DMS53 (cell line): ENCODE measurements around the gene DHRS7.

Source experiments
- DNase-seq: peaks from one replicate; lab custom pipeline; 2025; lab: John Stamatoyannopoulos, UW

DHRS7 gene, protein sequence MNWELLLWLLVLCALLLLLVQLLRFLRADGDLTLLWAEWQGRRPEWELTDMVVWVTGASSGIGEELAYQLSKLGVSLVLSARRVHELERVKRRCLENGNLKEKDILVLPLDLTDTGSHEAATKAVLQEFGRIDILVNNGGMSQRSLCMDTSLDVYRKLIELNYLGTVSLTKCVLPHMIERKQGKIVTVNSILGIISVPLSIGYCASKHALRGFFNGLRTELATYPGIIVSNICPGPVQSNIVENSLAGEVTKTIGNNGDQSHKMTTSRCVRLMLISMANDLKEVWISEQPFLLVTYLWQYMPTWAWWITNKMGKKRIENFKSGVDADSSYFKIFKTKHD

GRCh38 chr14:60164712-60165546 is at the start of gene DHRS7:
TSS of gene DHRS7 (minus strand) at chr14:60165398. CDS start at chr14:60165309, 89 bp downstream.
- peak; percentile 90 for DNase-seq

- no peak for DNase-seq
Observed at GRCh38 chr14:60214415-60215126, 49.4 kb upstream of the DHRS7 start.

DNA sequence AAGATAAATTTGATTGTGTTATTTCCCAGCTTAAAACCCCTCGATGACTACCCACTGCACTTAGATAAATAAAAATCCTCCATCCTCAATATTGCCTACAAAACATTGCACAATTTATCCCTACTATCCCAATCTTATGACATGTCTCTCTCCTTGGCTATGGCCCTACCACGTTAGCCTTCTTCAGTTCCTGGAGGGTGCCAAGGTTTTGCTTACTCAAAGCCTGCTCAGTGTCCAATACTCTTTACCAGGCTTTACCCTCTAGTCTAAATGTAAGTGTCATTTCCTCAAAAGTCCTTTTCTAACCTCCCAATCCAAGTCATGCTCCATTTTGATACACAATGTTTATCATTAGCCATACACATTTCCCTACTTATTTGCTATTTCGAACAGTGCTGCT is 48.8 kb upstream of the DHRS7 start:
- no peak for DNase-seq

DNA sequence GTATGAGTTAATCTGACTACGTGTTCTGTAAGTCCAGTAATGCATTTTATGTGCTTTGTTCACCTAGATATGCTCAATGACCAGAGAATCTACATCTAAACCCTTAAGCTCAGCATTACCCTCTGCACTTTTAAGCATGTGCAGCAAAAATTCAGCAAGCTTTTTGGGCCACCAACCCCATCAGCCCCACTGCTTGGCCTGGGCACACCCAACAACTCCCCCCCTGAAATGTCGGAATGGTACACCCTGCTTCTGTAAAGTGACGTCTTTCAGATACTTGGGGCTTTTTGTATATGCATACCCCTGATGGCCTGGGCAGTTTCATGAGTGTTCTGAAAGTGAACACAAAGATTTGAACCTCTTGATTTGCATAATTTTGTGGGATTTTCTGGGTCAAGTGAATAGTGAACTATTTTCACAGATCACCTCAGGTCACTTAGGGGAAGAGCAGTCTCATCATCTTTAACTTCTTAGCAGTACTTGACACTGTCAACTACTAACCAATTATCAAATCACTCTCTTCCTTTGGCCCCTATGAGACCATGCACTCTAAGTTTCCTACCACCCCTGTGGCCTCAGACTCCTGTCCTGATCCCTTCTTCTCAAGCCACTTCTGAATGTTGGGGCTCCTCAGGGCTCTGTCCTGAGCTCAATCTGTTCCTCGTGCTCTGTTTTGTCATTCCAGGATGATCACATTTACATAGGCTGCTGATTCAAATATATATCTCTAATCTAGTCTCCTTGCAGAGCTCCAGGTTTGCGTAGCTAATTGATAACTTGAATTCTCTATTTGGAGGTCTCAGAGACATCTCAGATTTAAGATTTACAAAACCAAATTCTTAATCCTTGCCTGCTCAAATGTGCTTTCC is 47.5 kb upstream of the DHRS7 start:
- no peak for DNase-seq

- no peak for DNase-seq
Observed at GRCh38 chr14:60211153-60211552, 46.0 kb upstream of the DHRS7 start.

GRCh38 chr14:60210703-60211102 is 45.5 kb upstream of the DHRS7 start:
- no peak for DNase-seq

DNA sequence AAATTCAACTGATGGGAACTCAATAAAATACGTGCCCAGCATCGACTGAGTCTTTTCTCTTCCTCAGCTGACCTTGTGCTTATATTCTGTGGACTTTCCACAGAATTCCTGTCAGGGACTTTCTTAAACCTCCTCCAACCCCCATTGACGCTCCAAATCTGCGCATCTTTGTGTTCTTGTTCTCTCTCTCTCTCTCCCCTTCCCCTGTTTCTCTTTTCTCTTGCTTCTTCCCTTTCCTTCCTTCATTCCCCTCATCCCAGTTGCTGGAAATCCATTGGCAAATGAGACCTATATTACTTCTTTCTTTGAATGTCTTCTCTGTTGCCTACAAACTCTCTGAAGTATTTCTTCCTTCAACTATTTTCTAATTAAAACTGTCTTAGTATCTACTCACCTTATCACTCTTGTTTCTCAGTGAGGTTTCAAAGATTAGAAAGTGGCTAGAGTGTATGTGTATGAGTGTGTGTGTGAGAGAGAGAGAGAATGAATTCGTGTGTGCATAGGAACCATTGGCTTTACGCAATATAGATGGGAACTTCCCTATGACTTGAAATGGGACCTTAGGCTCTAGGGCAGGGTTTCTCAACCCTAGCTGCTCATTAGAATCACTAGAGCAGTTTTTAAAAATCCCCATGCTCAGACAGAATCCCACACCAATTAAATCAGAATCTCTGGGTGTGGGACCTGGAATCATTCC is 41.8 kb upstream of the DHRS7 start:
- DNase-seq = no peak

DNA sequence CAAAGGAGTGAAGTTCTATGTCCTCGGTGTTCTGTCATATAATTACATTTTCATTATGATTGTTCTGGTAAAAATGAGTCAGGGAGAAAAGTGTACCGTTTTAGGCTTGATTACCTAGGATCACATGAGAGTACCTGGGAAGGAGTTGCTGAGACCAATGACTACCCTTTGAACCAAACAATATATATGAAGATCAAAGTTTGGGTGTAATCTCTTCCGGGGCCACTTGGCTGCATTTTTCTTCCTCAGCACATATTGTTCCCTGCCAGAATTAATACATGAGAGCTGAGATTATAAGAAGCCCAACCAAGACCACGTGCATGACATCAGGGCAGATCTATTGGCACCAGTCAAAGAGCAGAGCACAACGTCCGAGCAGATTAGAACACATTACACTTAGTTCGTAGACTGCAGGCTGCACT is 41.1 kb upstream of the DHRS7 start:
- no peak for DNase-seq

GRCh38 chr14:60204843-60205774 is 39.9 kb upstream of the DHRS7 start:
- DNase-seq = no peak

DNA sequence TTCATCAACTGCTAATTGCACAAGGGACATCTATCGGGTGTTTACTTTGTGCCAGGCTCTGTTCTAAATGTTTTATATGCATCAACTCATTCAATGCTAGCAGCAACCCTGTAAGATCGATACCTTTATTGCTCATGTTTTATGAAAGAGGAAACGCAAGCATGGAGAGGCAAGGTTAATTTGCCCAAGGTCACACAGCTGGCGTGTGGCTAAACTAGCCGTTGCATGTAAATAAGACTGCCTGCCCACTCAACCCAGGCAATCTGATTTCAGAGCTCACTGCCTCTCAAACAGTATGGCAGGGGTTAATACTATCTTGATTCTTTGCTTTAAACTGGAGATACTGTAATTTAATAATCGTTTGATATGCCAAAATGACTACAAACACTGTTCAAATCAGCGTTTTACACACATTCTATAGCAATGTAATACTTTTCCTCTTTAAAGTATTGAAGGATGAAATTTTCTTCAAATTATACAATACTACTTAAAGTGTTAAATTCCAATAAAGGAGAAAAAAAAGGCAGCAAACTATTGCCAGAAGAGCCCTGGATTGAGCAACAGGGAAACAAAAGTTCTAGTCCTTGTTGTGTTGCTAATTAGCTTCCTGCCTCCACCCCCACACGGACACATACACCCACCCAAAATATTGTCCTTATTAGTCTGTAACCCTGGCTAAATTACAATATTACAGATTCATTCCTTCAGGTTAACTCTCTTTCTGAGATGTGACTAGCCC is 39.1 kb upstream of the DHRS7 start:
- DNase-seq = no peak

DNA sequence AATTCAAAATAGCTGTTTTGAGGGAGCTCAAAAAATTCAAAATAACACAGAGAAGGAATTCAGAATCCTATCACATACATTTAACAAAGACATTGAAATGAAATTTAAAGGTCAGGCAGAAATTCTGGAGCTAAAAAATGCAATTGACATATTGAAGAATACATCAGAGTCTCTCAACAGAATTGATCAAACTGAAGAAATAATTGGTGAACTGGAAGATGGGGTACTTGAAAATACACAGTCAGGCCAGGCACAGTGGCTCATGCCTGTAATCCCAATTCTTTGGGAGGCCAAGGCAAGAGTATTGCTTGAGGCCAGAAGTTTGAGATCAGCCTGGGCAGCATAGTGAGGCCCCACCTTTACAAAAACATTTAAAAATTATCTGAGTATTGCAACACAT is 34.1 kb upstream of the DHRS7 start:
- DNase-seq = no peak

- peak; percentile 14 for DNase-seq
Observed at GRCh38 chr14:60197629-60198303, 32.6 kb upstream of the DHRS7 start.

DNA sequence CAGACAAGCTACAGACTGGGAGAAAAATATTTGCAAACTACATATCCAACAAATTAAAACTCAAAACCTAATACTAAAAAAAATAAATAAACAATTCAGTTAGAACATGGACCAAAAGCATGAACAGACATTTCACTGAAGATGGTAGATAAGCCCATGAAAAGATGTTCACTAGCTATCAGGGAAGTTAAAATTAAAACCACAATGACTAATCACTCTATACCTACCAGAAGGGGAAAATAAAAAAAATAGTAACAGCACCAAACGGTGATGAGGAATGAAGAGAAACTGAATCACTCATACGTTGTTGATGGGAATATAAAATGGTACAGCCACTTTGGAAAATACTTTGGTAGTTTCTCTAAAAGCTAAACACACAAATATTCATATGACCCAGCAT is 31.1 kb upstream of the DHRS7 start:
- DNase-seq = no peak

GRCh38 chr14:60195179-60195810 is 30.1 kb upstream of the DHRS7 start:
- no peak for DNase-seq

- no peak for DNase-seq
Observed at GRCh38 chr14:60189923-60190840, 25.0 kb upstream of the DHRS7 start.

- no peak for DNase-seq
Observed at GRCh38 chr14:60188696-60189095, 23.5 kb upstream of the DHRS7 start.

DNA sequence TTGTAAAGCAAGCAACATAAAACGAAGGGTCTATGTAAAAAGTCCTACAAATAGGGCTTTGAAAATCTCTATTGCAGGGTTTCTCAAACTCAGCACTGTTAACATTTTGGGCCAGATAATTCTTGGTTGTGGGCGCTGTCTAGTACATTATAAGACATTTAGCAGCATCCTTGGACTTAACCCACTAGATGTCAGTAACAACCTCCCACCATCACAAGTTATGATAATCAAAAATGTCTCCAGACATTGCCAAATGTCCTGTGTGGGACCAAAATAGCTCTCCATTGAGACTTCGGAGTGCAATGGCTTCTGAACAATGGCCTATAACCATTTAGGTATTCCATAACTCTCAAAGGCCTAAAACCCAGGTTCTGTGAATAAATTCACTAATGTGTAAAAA is 22.9 kb upstream of the DHRS7 start:
- peak; percentile 4 for DNase-seq
